Lower leg skin (tissue), 3 donors: ENCODE measurements around the gene RPS6KA4.

ENCODE experiments used
- CTCF ChIP-seq, 3 donors: fragments of 450-650 bp; IDR thresholded peaks; one replicate each; pipeline ENCODE4 v1.5.1; 2016; ENCODE audit warnings: antibody characterized with exemption in 3 of 3, mild to moderate bottlenecking in 3 of 3, moderate library complexity in 2 of 3
- POLR2A ChIP-seq, 2 donors: fragments of 450-650 bp; IDR thresholded peaks; one replicate each; pipeline ENCODE4 v1.6.1; 2016 to 2017; ENCODE audit warnings: antibody characterized with exemption in 2 of 2, mild to moderate bottlenecking in 1 of 2, moderate library complexity in 1 of 2

GRCh38 chr11:64359712-64360445, 917 bp downstream of the RPS6KA4 start:
- TF ChIP-seq CTCF (IDR thresholded peaks at IDR 0.05), result no peak
- TF ChIP-seq POLR2A (IDR thresholded peaks at IDR 0.05), result no peak
